GM10248 (cell line): Measurements from ENCODE around the gene COX7C.
"Not testable (repeated sequence)": the region's sequence is repeated elsewhere in the genome, so short reads cannot be mapped to it uniquely, and the experiment has no call there.

ENCODE experiments used
- CTCF ChIA-PET: fragments of 300-600 bp; sonication (Branson Sonifier 250); formaldehyde crosslinking; extraction: SDS; loops from one replicate; lab custom pipeline; 2021; ENCODE audit warnings: antibody characterized with exemption; lab: Yijun Ruan, JAX
- POLR2A ChIA-PET: fragments of 350-650 bp; sonication (Branson Sonifier 250); formaldehyde crosslinking; extraction: SDS; loops from one replicate; lab custom pipeline; 2020; ENCODE audit warnings: antibody characterized with exemption; lab: Yijun Ruan, JAX
- DNase-seq: peaks from one replicate; pipeline ENCODE4 v3.0.0; 2012; ENCODE audit errors: extremely low spot score
- CTCF ChIP-seq: IDR thresholded peaks from 2 replicates; pipeline ENCODE4 v1.5.1; 2012; ENCODE audit warnings: mild to moderate bottlenecking, low read depth; ENCODE audit errors: extremely low read depth, missing control alignments, control extremely low read depth

COX7C gene

DNA sequence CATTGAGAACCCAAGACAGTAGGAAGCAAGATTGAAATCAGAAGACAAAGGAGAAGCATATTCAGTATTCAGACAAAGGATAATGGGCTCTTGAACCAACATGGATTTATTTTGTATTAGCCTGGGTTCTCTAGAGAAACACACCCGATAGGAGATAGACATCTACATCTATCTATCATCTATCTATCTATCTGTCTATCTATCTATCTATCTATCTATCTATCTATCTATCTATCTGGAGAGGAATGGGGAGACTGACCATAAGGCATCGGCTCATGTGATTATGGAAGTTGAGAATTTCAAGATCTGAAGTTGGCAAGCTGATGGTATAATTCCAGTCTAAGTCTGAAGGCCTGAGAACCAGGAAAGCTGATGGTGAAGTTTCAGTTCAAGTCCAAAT is 13.4 kb downstream of the COX7C start:
- POLR2A ChIA-PET, result no interaction called here
- no peak for DNase-seq
- CTCF ChIA-PET, result interaction anchor here (1.0 kb wide), 1 partner anchor 11 kb away, joined by 3 read pairs; no protein-coding TSS in a partner anchor
- TF ChIP-seq CTCF, result no peak

GRCh38 chr5:86640998-86641397 is 23.3 kb downstream of the COX7C start:
- ChIA-PET POLR2A (no interaction called here), CTCF (interaction anchor here (1.1 kb wide), 1 partner anchor 11 kb away, joined by 4 read pairs; no protein-coding TSS in a partner anchor)
- DNase-seq, result no peak
- TF ChIP-seq CTCF, result no peak

DNA sequence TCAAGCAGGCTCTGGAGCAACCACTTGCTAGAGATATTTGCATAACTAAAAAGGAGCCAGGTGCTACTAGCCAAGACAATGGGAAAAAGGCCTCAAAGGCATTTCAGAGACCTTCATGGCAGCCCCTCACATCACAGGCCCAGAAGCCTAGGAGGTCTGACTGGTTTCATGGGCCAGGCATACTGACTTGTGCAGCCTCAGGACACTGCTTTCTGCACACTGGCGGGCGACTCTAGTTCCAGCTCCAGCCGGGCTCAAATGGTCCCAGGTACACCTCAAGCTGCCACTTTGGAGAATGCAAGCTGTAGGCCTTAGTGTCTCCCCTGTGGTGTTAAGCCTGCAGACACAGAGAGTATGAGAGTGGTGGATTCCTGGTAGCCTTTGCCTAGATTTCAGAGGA is 27.1 kb downstream of the COX7C start:
- CTCF ChIA-PET, result no interaction called here

GRCh38 chr5:86645885-86646284 is 28.1 kb downstream of the COX7C start:
- CTCF ChIA-PET, result no interaction called here
- TF ChIP-seq CTCF, result no peak
- no peak for DNase-seq
- POLR2A ChIA-PET, result no interaction called here

More for the DNA sequence above, 27.1 kb downstream of the COX7C start:
- TF ChIP-seq CTCF, result no peak
- DNase-seq, result no peak
- POLR2A ChIA-PET, result no interaction called here

DNA sequence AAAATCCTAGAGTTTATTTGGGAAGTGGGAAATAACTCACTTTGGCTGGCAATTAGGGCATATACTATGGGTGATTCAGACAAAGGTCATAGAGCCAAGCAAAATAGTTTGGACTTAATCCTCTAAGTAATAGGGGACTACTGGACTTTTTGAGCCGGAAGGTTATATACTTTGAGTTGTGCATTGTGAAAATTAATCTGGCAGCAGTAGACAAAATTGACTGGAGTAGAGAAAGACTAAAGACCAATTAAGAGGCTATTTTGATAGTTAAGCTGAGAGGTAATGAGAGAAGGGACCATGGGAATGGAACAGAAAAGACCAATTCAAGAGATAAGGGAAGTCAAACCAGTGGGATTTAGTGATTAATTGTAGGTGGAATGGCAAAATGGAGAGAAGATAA is 28.9 kb downstream of the COX7C start:
- TF ChIP-seq CTCF, result no peak
- CTCF ChIA-PET, result no interaction called here
- POLR2A ChIA-PET, result no interaction called here
- no peak for DNase-seq

DNA sequence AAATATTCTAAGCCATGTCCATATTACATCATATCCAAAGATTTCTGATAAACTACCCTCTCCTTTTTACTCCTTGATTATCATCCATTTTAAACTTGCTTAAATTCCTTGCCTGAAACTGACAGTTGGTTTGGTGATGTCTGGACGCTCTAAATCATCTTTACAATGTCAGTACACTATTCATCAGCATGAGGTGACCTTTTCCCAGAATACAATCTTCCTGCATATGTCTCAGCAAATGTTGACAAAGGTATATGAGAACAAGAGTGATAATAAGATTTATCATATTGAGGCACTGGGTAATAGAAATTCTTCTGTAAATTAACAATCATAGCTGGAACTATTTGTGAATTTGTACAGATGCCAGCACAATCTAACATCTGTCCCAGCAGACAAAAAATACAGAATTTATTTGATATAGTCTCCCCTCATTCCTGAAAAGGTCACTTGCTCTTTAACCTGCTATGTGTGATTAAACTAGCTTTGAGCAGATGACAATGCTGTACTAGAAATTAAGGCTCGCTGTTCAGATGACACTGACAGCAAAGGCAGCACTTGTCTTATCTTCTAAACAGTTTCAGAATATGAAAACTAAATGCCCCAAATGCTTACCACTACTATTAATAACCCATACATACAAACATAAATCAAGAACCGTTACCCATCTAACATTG is 32.2 kb downstream of the COX7C start:
- ChIA-PET CTCF (interaction anchor here (1.1 to 1.2 kb wide), 2 partner anchors 12 to 13 kb away, joined by 3 to 5 read pairs; no protein-coding TSS in a partner anchor), POLR2A (no interaction called here)
- no peak for TF ChIP-seq CTCF

GRCh38 chr5:86660771-86661170 is 43.0 kb downstream of the COX7C start:
- CTCF ChIA-PET, result interaction anchor here (2.3 kb wide), 1 partner anchor 9 kb away, joined by 9 read pairs; no protein-coding TSS in a partner anchor
- POLR2A ChIA-PET, DNase-seq: not testable (repeated sequence)

More for the DNA sequence above, 32.2 kb downstream of the COX7C start:
- no peak for DNase-seq
